OCI-LY3 (cell line): Measurements from ENCODE around the gene TSNAXIP1.

ENCODE experiments used
- EZH2phosphoT487 ChIP-seq: fragments of 200-600 bp; shearing (Covaris generic); IDR thresholded peaks from 2 replicates; pipeline ENCODE4 v1.6.1; 2018; ENCODE audit warnings: antibody characterized with exemption, mixed run types, low read depth
- TF ChIP-seq, protein P1 (sequence below): fragments of 200-600, 300-600 bp; sonication (generic); IDR thresholded peaks from 2 replicates; pipeline ENCODE4 v1.5.1; 2014; ENCODE audit warnings: antibody characterized with exemption, low read length, low read depth

DNA sequence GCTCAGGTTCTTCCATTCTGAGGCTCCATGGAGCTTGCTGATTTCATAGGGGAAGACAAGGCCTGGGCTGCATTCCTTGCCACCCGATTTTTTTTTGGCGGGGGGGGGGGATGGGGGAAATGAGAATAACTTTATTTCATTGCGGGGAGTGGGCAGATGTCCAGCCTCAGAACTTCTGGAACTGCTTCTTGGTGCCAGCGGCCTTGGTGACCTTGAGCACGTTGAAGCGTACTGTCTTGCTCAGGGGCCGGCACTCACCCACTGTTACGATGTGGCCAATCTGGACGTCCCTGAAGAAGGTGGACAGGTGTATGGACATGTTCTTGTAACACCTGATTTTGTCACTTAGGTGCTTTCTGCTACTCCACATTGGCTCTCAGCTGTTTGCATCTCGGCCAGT, 49.1 kb downstream of the TSNAXIP1 start:
- TF ChIP-seq, protein P1, sequence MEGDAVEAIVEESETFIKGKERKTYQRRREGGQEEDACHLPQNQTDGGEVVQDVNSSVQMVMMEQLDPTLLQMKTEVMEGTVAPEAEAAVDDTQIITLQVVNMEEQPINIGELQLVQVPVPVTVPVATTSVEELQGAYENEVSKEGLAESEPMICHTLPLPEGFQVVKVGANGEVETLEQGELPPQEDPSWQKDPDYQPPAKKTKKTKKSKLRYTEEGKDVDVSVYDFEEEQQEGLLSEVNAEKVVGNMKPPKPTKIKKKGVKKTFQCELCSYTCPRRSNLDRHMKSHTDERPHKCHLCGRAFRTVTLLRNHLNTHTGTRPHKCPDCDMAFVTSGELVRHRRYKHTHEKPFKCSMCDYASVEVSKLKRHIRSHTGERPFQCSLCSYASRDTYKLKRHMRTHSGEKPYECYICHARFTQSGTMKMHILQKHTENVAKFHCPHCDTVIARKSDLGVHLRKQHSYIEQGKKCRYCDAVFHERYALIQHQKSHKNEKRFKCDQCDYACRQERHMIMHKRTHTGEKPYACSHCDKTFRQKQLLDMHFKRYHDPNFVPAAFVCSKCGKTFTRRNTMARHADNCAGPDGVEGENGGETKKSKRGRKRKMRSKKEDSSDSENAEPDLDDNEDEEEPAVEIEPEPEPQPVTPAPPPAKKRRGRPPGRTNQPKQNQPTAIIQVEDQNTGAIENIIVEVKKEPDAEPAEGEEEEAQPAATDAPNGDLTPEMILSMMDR: no peak
- no peak for TF ChIP-seq EZH2phosphoT487
